COR-L47 (cell line): ENCODE measurements around the gene DNAJC5G.
"Not testable (repeated sequence)": the region's sequence is repeated elsewhere in the genome, so short reads cannot be mapped to it uniquely, and the experiment has no call there.

Source experiments
- DNase-seq: peaks from one replicate; lab custom pipeline; 2025; lab: John Stamatoyannopoulos, UW

Gene DNAJC5G

GRCh38 chr2:27281855-27282559 lies 6.8 kb downstream of the DNAJC5G start, which contains the start of gene TRIM54:
Gene TRIM54, plus strand, starts transcription at chr2:27282429. Its CDS starts 303 bp downstream, at chr2:27282732.
- no peak for DNase-seq

DNA sequence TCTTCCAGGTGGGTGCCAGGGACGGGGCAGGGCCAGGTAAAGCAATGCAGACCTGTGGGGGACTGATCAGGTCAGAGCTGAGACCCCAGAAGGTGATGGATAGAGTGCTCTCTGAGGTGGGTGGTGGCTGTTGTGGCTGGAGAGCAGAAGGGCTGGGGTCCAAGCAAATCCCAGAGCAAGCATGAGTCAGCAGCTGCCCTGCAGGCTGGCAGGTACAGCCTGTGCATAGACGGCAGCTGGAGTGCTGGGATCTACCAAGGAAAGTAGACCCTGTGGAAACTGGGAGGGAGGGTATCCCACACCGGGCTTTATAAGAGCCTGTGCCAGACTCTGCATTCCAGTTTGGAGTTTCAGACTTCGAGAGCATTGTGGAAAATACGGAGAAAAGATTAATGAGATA lies 7.7 kb downstream of the DNAJC5G start:
- no peak for DNase-seq

DNA sequence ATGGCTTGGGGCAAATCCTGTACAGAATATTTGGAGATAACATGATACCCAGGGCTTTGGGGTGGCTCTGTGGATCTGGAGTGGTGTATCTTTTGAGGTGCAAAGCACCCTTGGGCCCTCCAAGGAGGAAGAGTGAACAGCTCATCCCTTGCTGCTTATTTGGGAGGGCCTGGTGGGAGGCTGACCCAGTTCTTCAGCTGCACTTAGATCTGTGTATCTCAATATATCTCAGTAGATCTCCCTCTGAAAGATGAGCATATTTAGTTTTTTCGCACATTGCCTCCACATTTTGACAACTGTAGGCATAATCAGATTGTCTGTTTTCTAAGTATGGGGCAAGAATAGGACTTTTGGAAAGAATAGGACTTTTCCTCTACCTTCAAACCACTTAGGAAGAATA lies 9.8 kb downstream of the DNAJC5G start:
- DNase-seq: no peak

DNA sequence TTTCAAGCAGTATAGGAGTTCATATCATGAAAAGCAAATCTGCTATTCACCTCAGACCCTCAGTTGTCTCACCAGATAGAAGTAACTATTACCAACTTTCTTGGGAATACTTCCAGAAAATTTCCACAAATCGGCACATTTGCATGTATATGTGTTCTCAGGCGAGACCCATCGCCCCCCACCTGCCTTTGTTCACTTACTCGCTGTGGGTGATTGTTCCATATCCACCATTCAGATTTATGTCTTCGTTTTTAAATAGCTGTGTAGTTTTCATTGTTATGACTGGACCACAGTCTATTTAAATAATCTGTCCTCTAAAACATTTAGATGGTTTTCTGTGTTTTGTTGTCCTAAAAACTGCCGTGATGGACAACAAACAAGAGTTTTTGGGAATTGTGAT lies 10.2 kb downstream of the DNAJC5G start:
- no peak for DNase-seq

GRCh38 chr2:27288610-27289009 lies 13.4 kb downstream of the DNAJC5G start:
- no peak for DNase-seq

- no peak for DNase-seq
These were observed 15.3 kb downstream of the DNAJC5G start for GRCh38 chr2:27290549-27290948.

DNA sequence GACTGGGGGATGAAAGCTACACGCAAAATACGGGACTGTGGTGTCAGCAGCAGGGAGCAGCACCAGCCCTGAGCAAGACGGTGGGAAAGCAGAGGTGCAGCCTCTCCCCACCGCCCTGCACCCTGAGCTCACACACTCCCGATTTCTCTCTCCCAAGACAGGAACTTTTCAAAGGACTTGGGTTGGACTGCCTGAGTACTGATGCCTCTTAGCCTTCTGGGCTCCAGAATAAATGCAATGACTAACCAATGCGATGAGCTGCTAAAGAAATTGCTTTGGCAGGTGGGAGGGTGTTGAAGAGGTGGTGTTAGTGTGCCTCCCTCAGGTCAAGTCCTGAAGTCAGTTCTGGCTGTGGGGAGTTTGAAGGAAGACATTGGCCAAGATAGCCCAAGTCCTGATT lies 16.6 kb downstream of the DNAJC5G start:
- DNase-seq: no peak

GRCh38 chr2:27294928-27295327 lies 19.7 kb downstream of the DNAJC5G start:
- no peak for DNase-seq

GRCh38 chr2:27296481-27296880 lies 21.2 kb downstream of the DNAJC5G start:
- no peak for DNase-seq

- DNase-seq: no peak
These were observed 22.0 kb downstream of the DNAJC5G start for GRCh38 chr2:27297195-27297594.

DNA sequence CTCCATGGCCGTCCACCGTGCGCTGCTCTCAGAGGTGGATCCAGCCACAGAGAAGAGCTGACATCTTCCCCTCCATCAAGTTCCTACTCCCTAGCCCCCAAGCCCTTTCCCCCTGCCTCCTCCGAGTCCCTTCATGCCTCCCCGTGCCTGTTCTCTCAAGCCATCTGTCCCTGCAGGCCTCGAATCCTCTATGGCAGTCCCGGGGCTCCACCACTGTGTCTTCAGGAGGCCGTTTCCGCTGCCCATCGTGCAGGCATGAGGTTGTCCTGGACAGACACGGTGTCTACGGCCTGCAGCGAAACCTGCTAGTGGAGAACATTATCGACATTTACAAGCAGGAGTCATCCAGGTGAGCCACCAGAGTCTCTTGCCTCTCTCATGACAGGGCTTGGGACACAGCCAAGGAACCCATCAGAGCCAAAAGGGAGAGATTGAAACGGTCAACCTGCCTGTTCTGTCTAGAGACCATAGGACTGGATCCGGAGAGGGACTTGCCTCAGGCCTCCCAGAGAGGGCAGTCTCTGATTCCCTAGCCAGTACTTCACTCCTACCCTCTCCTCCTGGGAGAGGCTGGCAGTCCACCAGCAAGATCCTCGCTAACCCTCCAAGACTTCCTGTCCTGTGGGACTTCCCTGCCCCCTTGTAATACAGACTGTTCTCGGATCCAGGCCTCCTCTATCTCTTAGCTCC lies 23.3 kb downstream of the DNAJC5G start:
- no peak for DNase-seq

- not testable (repeated sequence) for DNase-seq
These were observed 25.4 kb downstream of the DNAJC5G start for GRCh38 chr2:27300606-27301005.

DNA sequence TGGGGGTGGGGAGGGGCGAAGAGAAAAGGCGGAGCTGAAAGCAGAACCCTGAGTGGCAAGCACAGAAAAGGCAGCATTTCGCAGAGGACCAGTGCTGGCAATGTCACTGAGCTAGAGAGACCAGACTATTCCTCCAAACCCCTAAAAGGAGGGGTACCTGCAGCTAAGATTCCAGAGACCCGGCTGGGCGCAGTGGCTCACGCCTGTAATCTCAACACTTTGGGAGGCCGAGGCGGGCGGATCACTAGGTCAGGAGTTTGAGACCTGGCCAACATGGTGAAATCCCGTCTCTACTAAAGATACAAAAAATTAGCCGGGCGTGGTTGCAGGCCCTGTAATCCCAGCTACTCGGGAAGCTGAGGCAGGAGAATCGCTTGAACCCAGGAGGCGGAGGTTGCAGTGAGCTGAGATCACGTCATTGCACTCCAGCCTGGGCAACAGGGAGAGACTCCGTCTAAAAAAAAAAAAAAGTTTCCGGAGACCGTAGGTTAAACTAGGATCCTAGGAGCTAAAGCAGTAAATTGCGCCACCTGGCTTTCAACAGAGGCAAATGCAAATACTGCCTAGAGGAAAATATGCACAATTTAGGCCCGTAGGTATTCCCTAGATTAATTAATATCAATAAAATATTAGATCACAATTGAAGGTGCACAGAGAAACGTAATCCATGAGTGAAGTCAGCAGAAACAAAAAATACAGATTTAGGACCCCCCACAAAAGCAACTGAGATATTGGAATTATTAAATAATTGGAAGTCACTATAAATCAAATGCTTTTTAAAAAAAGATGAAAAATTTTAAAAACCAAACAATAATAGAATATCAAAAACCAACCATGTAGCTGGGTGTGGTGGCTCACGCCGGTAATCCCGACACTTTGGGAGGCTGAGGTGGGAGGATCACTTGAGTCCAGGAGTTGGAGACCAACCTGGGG lies 28.1 kb downstream of the DNAJC5G start:
- DNase-seq: peak; percentile 62

GRCh38 chr2:27304488-27305240 lies 29.4 kb downstream of the DNAJC5G start:
- DNase-seq: no peak

GRCh38 chr2:27305516-27305915 lies 30.3 kb downstream of the DNAJC5G start:
- no peak for DNase-seq

GRCh38 chr2:27306136-27306535 lies 30.9 kb downstream of the DNAJC5G start:
- no peak for DNase-seq

DNA sequence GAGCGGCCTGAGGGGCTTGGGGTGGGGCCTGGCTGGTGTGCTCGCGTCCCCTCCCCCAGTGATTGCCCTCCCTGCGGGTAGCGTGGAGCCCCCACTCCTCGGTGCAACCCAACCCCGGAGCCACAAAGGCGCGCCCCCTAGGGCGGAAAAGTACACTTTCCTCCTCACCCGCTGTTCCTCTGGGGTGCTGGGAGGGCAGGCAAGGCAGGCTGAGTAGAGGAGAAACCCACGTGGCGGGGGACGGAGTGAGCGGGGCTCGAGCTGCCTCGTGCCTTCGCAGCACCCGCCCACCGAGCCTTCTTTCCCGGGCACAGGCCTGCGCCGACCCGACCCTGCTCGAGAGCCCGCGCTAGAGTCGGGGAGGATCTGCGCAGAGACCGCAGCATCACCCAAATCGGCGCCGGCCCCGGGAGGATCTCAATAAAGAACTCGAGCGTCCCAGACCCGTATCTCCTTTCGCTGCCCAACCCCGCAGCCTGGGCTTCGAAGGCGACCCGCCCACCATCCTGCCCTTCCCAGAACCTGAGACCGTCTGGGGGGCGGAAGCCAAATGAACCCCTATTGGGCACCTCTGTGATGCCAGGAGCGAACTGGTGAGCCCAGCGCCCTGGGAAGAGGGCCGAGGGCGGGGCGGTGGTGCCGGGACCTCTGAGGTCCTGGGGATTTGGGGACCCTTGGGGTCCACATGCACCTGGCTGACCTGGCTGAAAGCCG lies 31.5 kb downstream of the DNAJC5G start:
- no peak for DNase-seq

DNA sequence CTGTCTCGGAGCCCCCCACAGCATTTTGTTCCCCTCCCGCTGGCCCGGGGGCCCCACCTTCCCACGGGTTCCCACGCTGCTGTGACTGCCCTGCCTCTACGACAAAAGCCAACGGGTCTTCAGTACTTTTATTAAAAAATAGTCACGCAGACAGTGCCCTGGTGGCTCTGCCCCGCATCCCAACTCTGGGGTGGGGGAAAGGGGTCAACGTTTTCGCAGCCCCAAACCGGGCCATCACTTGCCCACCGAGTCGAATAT lies 32.0 kb downstream of the DNAJC5G start:
- DNase-seq: no peak

- DNase-seq: no peak
These were observed 32.5 kb downstream of the DNAJC5G start for GRCh38 chr2:27307545-27308358.

DNA sequence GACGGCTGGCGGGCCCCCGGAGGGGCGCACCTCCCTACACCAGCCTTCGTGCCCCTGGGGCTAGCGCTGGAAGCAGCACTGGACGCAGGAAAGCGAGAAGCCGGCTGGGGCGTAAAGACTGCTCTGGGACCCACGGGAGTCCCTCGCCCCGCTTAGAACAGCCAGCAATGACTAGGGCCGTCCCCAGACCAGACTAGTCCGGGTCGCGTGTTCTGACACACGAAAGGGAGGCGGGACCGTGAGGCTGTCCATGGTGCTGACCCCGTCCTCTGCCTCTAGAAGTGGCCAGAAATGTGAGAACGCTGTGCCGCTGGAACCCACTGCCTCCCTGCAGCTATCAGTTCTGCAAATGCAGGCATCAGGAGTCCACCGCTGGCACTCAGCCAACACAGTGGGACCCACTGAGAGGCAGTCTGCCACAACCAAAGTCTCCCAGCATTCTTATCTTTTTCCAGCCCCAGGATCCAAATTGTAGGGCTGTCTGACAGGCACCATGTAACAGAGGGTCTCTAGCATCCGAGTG lies 33.2 kb downstream of the DNAJC5G start, which contains the start of gene UCN:
Gene UCN, minus strand, starts transcription at position 87 of the 523 bp plus-strand sequence. CDS start 550 bp downstream, outside the sequence.
- no peak for DNase-seq
